ENCODE measurements around the gene SLC25A26. TPM values are rescaled to one million over a fixed set of nuclear protein-coding genes. Genes with fewer than 3 reads are reported as not detected.

SLC25A26 gene
- total RNA-seq, 1 experiment from 2014 or later, result 23.8 TPM

DNA sequence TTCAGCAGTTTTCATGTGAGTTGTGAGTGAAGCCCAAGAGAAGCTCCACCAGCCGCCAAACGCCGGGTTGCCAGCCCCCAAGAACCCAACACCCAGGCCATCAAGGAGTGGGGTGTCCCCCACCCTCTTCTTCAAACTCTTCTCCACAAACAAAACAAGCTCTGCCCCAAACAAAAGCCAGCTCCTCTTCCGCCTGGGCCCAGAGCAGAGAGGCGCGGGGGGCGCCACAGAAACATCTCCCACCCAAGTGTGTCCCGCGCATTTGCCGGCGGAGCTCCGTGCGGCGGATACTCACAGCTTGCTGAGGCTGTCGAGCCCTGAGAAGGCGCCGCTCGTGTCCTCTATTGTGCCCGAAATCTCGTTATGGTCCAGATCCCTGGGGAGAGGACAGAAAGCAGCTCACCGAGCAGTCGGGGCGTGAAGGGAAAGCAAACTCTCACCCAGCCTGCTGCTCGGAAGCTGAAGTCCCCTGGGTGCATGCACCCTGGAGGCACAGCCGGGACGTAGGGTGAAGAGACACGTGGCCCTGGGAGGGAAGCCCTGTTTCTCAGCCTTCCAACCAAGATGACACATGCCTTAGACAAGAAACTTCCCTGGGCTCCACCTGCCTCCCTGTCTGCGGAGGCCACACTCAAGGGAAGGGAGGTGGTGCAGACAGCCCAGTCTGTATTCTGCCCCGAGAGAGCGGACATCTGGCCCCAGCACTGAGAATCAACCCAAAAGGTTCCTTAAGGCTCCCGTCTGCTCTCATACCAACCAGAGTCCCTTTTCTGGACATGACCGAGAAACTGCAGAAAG lies 184.3 kb downstream of the SLC25A26 start:
- Histone ChIP-seq H3K36me3 (ENCODE audit: control insufficient read depth in 1 of 2, insufficient read depth in 2 of 2, low read length in 2 of 2) (no peaks in the 10 kb centered on the region), H3K27ac (ENCODE audit: low read depth, low read length) (no peak overlapping the region), H2AFZ (ENCODE audit: low read depth, low read length, poor library complexity, severe bottlenecking) (no peak overlapping the region), H3K27me3 (ENCODE audit: insufficient read depth, low read length) (no peaks in the 10 kb centered on the region), H3K79me2 (ENCODE audit: insufficient read depth, low read length) (no peaks in the 10 kb centered on the region), H3K9me3 (ENCODE audit: control insufficient read depth in 1 of 2, insufficient read depth in 1 of 2, low read depth in 1 of 2, low read length in 2 of 2) (no peaks in the 10 kb centered on the region), H3K4me3 (replicated peaks in 1 of 2; ENCODE audit: low read depth in 1 of 2, low read length in 2 of 2) (no peak overlapping the region), H3K9ac (ENCODE audit: low read length) (no peak overlapping the region), H3K9me2 (ENCODE audit: insufficient read depth) (no peaks in the 10 kb centered on the region), H3K4me1 (ENCODE audit: control insufficient read depth in 1 of 2, insufficient read depth in 2 of 2, low read length in 2 of 2) (no peaks in the 10 kb centered on the region), H3K4me2 (ENCODE audit: low read length) (no peak overlapping the region), H4K20me1 (ENCODE audit: insufficient read depth) (no peaks in the 10 kb centered on the region)
- TF ChIP-seq TCF7L2 (IDR thresholded peaks at IDR 0.05; ENCODE audit: borderline replicate concordance, extremely low read depth, insufficient read depth, insufficient read length) (no peak), SRF (IDR thresholded peaks at IDR 0.05; ENCODE audit: low read depth) (no peak), SP1 (IDR thresholded peaks at IDR 0.05; ENCODE audit: low read depth) (no peak), REST (IDR thresholded peaks at IDR 0.05; ENCODE audit: low read depth) (no peak), ELF1 (IDR thresholded peaks at IDR 0.05; ENCODE audit: borderline replicate concordance, low read depth) (no peak), RAD21 (IDR thresholded peaks at IDR 0.05; ENCODE audit: low read depth) (no peak), POLR2A (IDR thresholded peaks at IDR 0.05; ENCODE audit: borderline replicate concordance, extremely low read depth, insufficient read depth, insufficient read length) (no peak), SIN3A (IDR thresholded peaks at IDR 0.05; ENCODE audit: low read depth) (no peak), CBX3 (IDR thresholded peaks at IDR 0.05; ENCODE audit: low read depth) (no peak), POLR2AphosphoS5 (IDR thresholded peaks at IDR 0.05; ENCODE audit: low read depth, low read length) (no peak), CTCF (IDR thresholded peaks at IDR 0.05 in 2 of 3, conservative IDR thresholded peaks at IDR 0.05 in 1 of 3; ENCODE audit: borderline replicate concordance in 1 of 3, insufficient read depth in 1 of 3, low read depth in 2 of 3, low read length in 2 of 3) (no peak), CEBPB (IDR thresholded peaks at IDR 0.05; ENCODE audit: low read depth) (no peak), EGR1 (IDR thresholded peaks at IDR 0.05; ENCODE audit: low read depth) (no peak)
- TF ChIP-seq, protein P1, sequence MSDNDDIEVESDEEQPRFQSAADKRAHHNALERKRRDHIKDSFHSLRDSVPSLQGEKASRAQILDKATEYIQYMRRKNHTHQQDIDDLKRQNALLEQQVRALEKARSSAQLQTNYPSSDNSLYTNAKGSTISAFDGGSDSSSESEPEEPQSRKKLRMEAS (IDR thresholded peaks at IDR 0.05), result no peak
- TF ChIP-seq, protein P2, sequence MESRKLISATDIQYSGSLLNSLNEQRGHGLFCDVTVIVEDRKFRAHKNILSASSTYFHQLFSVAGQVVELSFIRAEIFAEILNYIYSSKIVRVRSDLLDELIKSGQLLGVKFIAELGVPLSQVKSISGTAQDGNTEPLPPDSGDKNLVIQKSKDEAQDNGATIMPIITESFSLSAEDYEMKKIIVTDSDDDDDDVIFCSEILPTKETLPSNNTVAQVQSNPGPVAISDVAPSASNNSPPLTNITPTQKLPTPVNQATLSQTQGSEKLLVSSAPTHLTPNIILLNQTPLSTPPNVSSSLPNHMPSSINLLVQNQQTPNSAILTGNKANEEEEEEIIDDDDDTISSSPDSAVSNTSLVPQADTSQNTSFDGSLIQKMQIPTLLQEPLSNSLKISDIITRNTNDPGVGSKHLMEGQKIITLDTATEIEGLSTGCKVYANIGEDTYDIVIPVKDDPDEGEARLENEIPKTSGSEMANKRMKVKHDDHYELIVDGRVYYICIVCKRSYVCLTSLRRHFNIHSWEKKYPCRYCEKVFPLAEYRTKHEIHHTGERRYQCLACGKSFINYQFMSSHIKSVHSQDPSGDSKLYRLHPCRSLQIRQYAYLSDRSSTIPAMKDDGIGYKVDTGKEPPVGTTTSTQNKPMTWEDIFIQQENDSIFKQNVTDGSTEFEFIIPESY (IDR thresholded peaks at IDR 0.05; ENCODE audit: extremely low read depth, insufficient replicate concordance, low read length), result no peak
- TF ChIP-seq, protein P3, sequence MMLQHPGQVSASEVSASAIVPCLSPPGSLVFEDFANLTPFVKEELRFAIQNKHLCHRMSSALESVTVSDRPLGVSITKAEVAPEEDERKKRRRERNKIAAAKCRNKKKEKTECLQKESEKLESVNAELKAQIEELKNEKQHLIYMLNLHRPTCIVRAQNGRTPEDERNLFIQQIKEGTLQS (IDR thresholded peaks at IDR 0.05), result no peak
- ChIA-PET CTCF (interaction anchor here (2.0 kb wide), 1 partner anchor 417 kb away, joined by 7 read pairs; no protein-coding TSS in a partner anchor), POLR2A (no interaction called here), RAD21 (ENCODE audit: low non-redundant PET in 1 of 2, low total read pairs in 2 of 2, uncharacterized antibody in 2 of 2, unreplicated experiment in 2 of 2) (interaction anchor here in 1 of 2 experiments (0.8 kb wide), 1 partner anchor 417 kb away, joined by 3 read pairs; no protein-coding TSS in a partner anchor)
- ATAC-seq (no peak), DNase-seq (ENCODE audit: low read depth, low spot score) (no peak)
- BruUV-seq (replicated peaks), result no TSS peak
- intact Hi-C loops (cut with micrococcal nuclease), result no loop called here

Data from HCT116 (cell line).